Right forelimb (tissue), 1 donor: ENCODE measurements around the gene MDH1B.

ENCODE experiments used
- DNase-seq: peaks from one replicate; pipeline ENCODE4 v3.0.0-alpha.2; 2018

MDH1B gene

GRCh38 chr2:206693399-206694137 lies 71.6 kb downstream of the MDH1B start:
- DNase-seq = no peak

- no peak for DNase-seq
Measured at GRCh38 chr2:206692971-206693370, 72.2 kb downstream of the MDH1B start.

- no peak for DNase-seq
Measured at GRCh38 chr2:206688990-206689389, 76.1 kb downstream of the MDH1B start.

- DNase-seq = no peak
Measured at GRCh38 chr2:206688453-206688852, 76.7 kb downstream of the MDH1B start.
